Uterus (tissue), 2 donors: ENCODE results near the gene PDLIM1.
"Not testable (repeated sequence)": the region's sequence is repeated elsewhere in the genome, so short reads cannot be mapped to it uniquely, and the experiment has no call there.

Experiments
- CTCF ChIP-seq, 4 experiments: fragments of 200-600 bp in 2 of 4; fragments of 450-650 bp in 2 of 4; sonication (generic) in 2 of 4; IDR thresholded peaks; one replicate each; pipeline ENCODE4 v1.5.1; 2016 to 2019; ENCODE audit warnings: antibody characterized with exemption in 4 of 4, mild to moderate bottlenecking in 2 of 4, moderate library complexity in 1 of 4
- POLR2A ChIP-seq, 2 donors: fragments of 450-650 bp; IDR thresholded peaks; one replicate each; pipeline ENCODE4 v1.6.1; 2016; ENCODE audit warnings: antibody characterized with exemption in 2 of 2, mild to moderate bottlenecking in 1 of 2, moderate library complexity in 1 of 2

DNA sequence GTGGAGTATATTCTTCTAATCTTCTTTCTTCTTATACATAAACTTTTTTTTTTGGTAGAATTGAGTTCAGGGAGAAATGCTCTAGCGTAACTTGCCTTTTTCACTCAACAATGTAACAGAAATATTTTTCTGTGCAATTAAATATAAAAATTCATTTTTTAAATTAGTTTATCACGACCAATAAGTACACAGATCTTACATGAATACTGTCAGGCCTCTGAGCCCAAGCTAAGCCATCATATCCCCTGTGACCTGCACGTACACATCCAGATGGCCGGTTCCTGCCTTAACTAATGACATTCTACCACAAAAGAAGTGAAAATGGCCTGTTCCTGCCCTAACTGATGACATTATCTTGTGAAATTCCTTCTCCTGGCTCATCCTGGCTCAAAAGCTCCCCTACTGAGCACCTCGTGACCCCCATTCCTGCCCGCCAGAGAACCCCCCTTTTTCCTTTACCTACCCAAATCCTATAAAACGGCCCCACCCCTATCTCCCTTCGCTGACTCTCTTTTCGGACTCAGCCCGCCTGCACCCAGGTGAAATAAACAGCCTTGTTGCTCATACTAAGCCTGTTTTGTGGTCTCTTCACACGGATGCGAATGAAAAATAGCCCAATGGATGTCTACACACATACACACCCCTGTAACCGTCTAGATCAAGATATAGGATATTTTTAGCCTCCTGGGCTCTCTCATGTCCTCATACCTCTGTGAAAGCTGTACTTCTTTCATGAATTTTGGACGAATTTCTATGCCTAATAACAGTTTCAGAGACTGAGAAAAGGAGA is 61.7 kb downstream of the PDLIM1 start:
- not testable (repeated sequence) for TF ChIP-seq CTCF, POLR2A (IDR thresholded peaks at IDR 0.05)
